Erythroblast (primary cell): ENCODE results near the gene FCHO2.

ENCODE experiments used
- GATA1 ChIP-seq: IDR thresholded peaks from 2 replicates; pipeline ENCODE4 v1.6.1; 2011; ENCODE audit warnings: low read depth, mild to moderate bottlenecking, control low read depth, low read length, moderate library complexity
- POLR2A ChIP-seq: IDR thresholded peaks from 2 replicates; pipeline ENCODE4 v1.6.1; 2011; ENCODE audit warnings: mild to moderate bottlenecking, low read length

DNA sequence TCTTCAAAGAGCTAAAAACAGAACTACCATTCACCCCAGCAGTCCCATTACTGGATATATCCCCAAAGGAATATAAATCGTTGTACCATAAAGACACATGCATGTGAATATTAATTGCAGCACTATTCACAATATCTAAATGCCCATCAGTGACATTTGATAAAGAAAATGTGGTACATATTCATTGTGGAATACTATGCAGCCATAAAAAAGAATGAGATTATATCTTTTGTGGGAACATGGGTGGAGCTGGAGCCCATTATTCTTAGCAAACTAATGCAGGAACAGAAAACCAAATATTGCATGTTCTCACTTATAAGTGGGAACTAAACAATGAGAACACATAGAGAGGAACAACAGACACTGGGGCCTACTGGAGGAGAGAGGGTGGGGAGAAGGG lies 38.7 kb downstream of the FCHO2 start:
- TF ChIP-seq POLR2A, result no peak
- no peak for TF ChIP-seq GATA1
